Epithelial cell of proximal tubule (primary cell): ENCODE measurements around the gene SHC4. TPM values are rescaled to one million over a fixed set of nuclear protein-coding genes. Genes with fewer than 3 reads are reported as not detected.

Experiments
- DNase-seq: peaks from one replicate; pipeline ENCODE4 v3.0.0-alpha.2; 2011; ENCODE audit warnings: low read depth
- H3K4me3 ChIP-seq: 2 replicates; pipeline ENCODE4 v1.5.1; 2011; ENCODE audit warnings: low read depth, mild to moderate bottlenecking, low read length
- total RNA-seq: library from RNA; depleted of rRNA; stranded (reverse); fragments of >200 nt; gene quantifications from 2 replicates; pipeline ENCODE4 v1.2.3, GENCODE V29; 2015
- TF ChIP-seq, protein P1 (sequence below): conservative IDR thresholded peaks from 2 replicates; pipeline ENCODE4 v1.5.1; 2012; ENCODE audit warnings: low read depth, mild to moderate bottlenecking, low read length

SHC4 gene
- total RNA-seq, 1 donor from 2014 or later = 9.3 TPM

DNA sequence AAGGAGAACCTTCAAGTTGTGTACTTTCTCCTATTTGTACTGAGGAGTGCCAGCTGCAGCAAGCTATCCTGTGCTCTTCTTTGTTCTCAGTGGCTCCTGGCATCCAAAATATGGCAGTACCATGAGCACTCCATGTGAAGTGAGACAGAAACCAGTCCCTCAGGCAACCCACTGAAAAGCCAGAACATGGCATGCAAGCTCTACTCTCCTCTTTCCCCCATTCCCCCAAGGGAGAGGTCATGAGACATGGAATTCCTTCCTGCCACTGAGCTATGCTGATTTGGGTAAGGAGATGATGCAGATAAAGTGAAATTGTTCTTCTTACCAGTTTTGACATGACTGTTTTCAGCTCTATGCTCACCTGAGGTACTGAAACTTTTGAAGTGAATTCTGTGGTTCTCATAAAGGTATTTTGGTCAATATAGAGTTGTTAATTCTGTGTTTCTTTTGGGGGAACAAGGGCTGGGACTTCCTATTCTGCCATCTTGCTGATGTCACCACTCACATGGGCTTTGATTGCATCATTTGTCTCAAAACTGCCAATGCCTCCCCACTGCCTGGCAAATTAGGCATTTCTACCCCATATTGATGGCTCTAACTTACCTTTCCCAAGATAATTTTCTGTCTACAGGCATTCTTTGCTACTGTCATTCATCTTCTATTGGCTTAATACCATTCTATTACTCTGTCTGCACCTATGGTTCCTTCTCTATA is 130.0 kb downstream of the SHC4 start:
- no peak overlapping the region for H3K4me3 ChIP-seq
- DNase-seq = no peak
- TF ChIP-seq, protein P1, sequence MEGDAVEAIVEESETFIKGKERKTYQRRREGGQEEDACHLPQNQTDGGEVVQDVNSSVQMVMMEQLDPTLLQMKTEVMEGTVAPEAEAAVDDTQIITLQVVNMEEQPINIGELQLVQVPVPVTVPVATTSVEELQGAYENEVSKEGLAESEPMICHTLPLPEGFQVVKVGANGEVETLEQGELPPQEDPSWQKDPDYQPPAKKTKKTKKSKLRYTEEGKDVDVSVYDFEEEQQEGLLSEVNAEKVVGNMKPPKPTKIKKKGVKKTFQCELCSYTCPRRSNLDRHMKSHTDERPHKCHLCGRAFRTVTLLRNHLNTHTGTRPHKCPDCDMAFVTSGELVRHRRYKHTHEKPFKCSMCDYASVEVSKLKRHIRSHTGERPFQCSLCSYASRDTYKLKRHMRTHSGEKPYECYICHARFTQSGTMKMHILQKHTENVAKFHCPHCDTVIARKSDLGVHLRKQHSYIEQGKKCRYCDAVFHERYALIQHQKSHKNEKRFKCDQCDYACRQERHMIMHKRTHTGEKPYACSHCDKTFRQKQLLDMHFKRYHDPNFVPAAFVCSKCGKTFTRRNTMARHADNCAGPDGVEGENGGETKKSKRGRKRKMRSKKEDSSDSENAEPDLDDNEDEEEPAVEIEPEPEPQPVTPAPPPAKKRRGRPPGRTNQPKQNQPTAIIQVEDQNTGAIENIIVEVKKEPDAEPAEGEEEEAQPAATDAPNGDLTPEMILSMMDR = no peak

DNA sequence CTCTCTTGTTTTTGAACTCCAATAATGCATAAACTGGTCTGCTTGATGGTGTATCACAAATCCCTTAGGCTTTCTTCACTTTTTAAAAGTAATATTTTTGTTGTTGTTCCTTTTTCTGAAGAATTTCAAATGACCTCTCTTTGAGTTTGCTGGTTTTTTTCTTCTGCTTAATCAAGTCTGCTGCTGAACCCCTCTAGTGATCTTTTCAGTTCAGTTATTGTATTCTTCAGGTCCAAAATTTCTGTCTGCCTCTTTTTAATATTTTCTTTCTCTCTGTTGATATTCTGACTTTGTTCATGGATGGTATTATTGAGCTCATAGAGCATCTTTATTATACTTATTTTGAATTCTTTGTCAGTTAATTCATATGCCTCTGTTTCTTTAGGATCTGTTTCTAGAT is 131.1 kb downstream of the SHC4 start:
- no peak overlapping the region for H3K4me3 ChIP-seq
- TF ChIP-seq, protein P1 = no peak
- no peak for DNase-seq

DNA sequence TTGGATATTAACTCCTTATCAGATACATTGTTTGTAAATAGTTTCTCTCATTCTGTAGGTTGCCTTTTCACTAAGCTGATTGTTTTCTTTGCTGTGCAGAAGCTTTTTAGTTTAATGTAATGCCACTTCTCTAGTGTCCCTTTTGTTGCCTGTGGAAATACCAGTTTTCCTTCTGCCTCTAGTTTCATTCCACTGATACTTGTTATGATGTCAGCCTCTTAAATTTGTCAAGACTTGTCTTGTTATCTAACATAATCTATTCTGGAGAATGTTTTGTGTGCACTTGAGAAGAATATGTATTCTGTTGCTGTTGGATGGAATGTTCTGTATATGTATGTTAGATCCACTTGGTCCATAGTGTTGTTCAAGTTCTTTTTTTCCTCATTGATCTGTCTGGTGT is 134.8 kb downstream of the SHC4 start:
- DNase-seq = no peak
- TF ChIP-seq, protein P1 = no peak
- H3K4me3 ChIP-seq = no peak overlapping the region

DNA sequence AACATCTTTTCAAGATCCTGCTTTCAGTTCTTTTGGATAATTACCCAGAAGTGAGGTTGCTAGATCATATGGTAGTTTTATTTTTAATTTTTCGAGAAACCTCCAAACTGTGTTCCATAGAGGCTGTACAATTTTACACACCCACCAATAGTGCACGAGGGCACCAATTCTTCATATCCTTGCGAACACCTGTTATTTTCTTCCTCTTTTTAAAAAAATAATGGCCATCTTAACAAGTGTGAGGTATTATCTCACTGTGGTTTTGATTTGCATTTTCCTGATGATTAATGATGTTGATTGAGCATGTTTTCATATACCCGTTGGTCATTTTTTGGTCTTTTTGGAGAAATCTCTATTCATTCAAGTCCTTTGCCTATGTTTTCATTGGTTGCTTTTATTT is 135.2 kb downstream of the SHC4 start:
- TF ChIP-seq, protein P1 = no peak

DNA sequence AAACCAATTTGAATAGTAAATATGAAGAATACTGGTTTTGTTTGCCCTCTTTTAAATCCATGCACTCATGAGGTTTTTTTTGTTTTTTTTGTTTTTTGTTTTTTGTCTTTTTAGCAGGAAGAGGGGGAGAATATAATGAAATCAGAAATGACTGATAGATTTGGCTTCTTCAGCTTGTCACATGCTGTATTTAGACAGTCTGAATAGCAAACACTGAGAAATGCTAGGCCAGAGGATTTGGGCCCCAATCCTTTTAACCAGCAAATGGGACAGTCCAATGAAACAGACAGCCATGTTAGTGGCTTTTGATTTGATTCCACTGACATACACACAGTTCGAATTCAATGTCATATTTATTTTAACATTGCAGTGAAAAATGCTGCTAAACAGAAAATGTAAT is 138.6 kb downstream of the SHC4 start:
- TF ChIP-seq, protein P1 = no peak
- no peak for DNase-seq
- no peak overlapping the region for H3K4me3 ChIP-seq

More for the DNA sequence above, 135.2 kb downstream of the SHC4 start:
- no peak for DNase-seq
- H3K4me3 ChIP-seq = no peak overlapping the region

DNA sequence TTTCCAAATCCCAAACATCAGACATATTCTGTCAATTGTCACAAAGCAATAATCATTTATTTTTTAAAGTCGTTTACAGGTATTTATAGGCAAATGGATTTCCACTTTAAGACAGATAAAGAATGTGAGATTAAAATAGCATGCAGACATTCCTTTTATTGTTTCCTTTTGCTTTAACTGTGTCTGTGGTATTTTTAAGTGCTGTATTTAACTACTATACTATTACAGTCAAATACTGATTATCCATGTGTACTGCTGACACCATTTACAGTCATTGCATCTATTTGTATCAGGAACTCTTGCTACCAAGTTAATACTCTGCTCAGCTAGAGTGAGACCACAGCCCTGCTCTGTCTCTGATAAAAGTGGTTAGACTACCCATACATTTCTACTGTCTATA is 140.0 kb downstream of the SHC4 start:
- no peak for DNase-seq
- no peak overlapping the region for H3K4me3 ChIP-seq
- TF ChIP-seq, protein P1 = no peak

DNA sequence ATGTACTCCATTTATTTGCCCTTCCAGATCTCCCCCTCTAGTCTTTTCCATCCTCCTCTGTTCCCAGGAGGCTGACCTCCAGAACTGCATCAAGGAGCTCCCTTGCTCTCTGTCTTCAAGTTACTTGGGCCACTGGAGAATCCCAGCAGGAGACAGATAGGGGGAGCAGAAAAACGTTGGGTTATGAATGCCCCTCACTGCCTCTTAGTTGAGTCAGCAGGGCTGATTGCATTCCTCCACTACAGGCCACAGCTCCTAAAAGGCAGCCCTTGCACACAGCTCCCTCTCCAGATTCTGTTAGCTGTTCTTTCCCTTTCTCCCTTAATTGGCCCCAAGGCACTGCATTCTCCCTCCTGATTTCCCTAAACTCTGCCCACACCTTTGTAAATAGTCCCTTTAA is 140.5 kb downstream of the SHC4 start:
- TF ChIP-seq, protein P1 = no peak
- DNase-seq = no peak
- H3K4me3 ChIP-seq = no peak overlapping the region
